AG04449 (cell line): ENCODE measurements around the gene HLA-DPA1.

Source experiments
- CTCF ChIA-PET: fragments of 350-600 bp; formaldehyde crosslinking; extraction: SDS; loops from one replicate; lab custom pipeline; 2021; ENCODE audit warnings: antibody characterized with exemption; lab: Yijun Ruan, JAX
- POLR2A ChIA-PET: fragments of 400-600, 350-600 bp; formaldehyde crosslinking; extraction: SDS; loops from one replicate; lab custom pipeline; 2020; ENCODE audit warnings: antibody characterized with exemption, inconsistent platforms; lab: Yijun Ruan, JAX
- DNase-seq: peaks from one replicate; pipeline ENCODE4 v3.0.0-alpha.2; 2010; ENCODE audit warnings: low read depth, low spot score
- H3K4me3 ChIP-seq: 2 replicates; pipeline ENCODE4 v1.5.1; 2011; ENCODE audit warnings: low read depth, mild to moderate bottlenecking, control low read depth, low read length
- TF ChIP-seq, protein P1 (sequence below): IDR thresholded peaks from one replicate; pipeline ENCODE4 v1.5.1; 2011; ENCODE audit warnings: mild to moderate bottlenecking, moderate library complexity, low read length, control low read depth, inconsistent platforms; ENCODE audit not compliant: insufficient read depth; ENCODE audit errors: missing control alignments

HLA-DPA1 gene

GRCh38 chr6:33116841-33117711 is 43.6 kb upstream of the HLA-DPA1 start:
- H3K4me3 ChIP-seq = no peak overlapping the region
- POLR2A ChIA-PET = no interaction called here

GRCh38 chr6:33116417-33116816 is 43.0 kb upstream of the HLA-DPA1 start:
- POLR2A ChIA-PET = no interaction called here
- CTCF ChIA-PET = interaction anchor here (0.8 to 6.1 kb wide), 11 partner anchors 9 to 132 kb away, joined by 3 to 68 read pairs (median 5); partner anchors contain the start of gene COL11A2
- no peak overlapping the region for H3K4me3 ChIP-seq
- no peak for DNase-seq
- TF ChIP-seq, protein P1, sequence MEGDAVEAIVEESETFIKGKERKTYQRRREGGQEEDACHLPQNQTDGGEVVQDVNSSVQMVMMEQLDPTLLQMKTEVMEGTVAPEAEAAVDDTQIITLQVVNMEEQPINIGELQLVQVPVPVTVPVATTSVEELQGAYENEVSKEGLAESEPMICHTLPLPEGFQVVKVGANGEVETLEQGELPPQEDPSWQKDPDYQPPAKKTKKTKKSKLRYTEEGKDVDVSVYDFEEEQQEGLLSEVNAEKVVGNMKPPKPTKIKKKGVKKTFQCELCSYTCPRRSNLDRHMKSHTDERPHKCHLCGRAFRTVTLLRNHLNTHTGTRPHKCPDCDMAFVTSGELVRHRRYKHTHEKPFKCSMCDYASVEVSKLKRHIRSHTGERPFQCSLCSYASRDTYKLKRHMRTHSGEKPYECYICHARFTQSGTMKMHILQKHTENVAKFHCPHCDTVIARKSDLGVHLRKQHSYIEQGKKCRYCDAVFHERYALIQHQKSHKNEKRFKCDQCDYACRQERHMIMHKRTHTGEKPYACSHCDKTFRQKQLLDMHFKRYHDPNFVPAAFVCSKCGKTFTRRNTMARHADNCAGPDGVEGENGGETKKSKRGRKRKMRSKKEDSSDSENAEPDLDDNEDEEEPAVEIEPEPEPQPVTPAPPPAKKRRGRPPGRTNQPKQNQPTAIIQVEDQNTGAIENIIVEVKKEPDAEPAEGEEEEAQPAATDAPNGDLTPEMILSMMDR = no peak

More at GRCh38 chr6:33116841-33117711, 43.6 kb upstream of the HLA-DPA1 start:
- DNase-seq = no peak
- CTCF ChIA-PET = interaction anchor here (0.8 to 6.1 kb wide), 14 partner anchors 9 to 131 kb away, joined by 3 to 68 read pairs (median 4); partner anchors contain the start of gene COL11A2
- TF ChIP-seq, protein P1 = no peak

DNA sequence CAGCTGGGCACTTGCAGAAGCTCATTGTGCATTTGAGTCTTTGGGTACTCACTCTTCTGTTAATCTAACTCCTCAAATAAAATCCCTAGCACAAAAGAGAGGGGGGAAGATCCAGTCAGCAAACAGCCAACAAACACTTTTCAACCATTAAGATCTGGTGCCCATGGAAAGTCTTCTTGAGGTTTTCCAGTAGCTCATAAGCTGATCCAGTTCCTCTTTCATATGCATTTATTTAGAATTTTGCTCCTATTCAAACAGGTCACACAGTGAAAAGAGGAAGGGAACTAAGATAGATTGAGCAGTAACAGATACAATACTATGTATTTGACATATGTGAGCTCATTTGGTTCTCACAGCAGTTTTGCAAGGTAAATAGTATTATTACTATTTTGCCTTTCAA is 41.0 kb upstream of the HLA-DPA1 start:
- ChIA-PET POLR2A (no interaction called here), CTCF (interaction anchor here (1.0 to 1.5 kb wide), 4 partner anchors 10 to 134 kb away, joined by 3 to 4 read pairs (median 4); no protein-coding TSS in a partner anchor)
- DNase-seq = no peak
- H3K4me3 ChIP-seq = no peak overlapping the region
- TF ChIP-seq, protein P1 = no peak

DNA sequence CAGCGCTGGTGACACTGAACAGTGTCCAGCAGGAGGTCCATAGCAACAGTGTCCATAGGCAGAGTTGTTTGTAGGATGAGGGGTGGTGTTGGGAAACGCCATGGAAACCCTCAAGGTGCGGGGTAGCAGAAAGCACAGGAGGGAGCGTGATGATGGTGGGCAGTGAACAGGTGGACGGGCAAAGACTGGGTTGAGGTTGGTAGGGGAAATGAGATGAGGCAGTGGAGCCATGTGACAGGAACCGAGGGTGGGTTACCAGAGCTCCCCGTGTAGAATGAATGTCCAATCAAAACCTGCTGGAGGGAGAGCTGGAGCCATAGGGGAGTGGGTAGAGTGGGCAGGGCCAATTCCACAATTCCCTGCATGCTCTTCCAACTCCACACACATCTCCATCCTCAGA is 40.3 kb upstream of the HLA-DPA1 start:
- ChIA-PET POLR2A (no interaction called here), CTCF (interaction anchor here (1.0 to 1.3 kb wide), 3 partner anchors 10 to 135 kb away, joined by 3 to 4 read pairs (median 4); no protein-coding TSS in a partner anchor)
- H3K4me3 ChIP-seq = no peak overlapping the region
- DNase-seq = no peak
- TF ChIP-seq, protein P1 = no peak

- H3K4me3 ChIP-seq = no peak overlapping the region
- POLR2A ChIA-PET = no interaction called here
- peak; percentile 9 for DNase-seq
- TF ChIP-seq, protein P1 = no peak
- CTCF ChIA-PET = interaction anchor here (0.7 to 1.5 kb wide), 4 partner anchors 9 to 136 kb away, joined by 3 to 7 read pairs (median 6); no protein-coding TSS in a partner anchor
Measured at GRCh38 chr6:33112148-33112547, 38.7 kb upstream of the HLA-DPA1 start.

- DNase-seq = no peak
- TF ChIP-seq, protein P1 = no peak
- CTCF ChIA-PET = interaction anchor here (1.4 to 1.8 kb wide), 2 partner anchors 11 to 26 kb away, joined by 3 to 12 read pairs; no protein-coding TSS in a partner anchor
- H3K4me3 ChIP-seq = no peak overlapping the region
- POLR2A ChIA-PET = no interaction called here
Measured at GRCh38 chr6:33108307-33108706, 34.9 kb upstream of the HLA-DPA1 start.
